GM10248 (cell line): ENCODE data around the gene C4orf50.
"Not testable (repeated sequence)": the region's sequence is repeated elsewhere in the genome, so short reads cannot be mapped to it uniquely, and the experiment has no call there.

Source experiments
- CTCF ChIA-PET: fragments of 300-600 bp; sonication (Branson Sonifier 250); formaldehyde crosslinking; extraction: SDS; loops from one replicate; lab custom pipeline; 2021; ENCODE audit warnings: antibody characterized with exemption; lab: Yijun Ruan, JAX
- POLR2A ChIA-PET: fragments of 350-650 bp; sonication (Branson Sonifier 250); formaldehyde crosslinking; extraction: SDS; loops from one replicate; lab custom pipeline; 2020; ENCODE audit warnings: antibody characterized with exemption; lab: Yijun Ruan, JAX
- DNase-seq: peaks from one replicate; pipeline ENCODE4 v3.0.0; 2012; ENCODE audit errors: extremely low spot score
- TF ChIP-seq, protein P1 (sequence below): IDR thresholded peaks from 2 replicates; pipeline ENCODE4 v1.5.1; 2012; ENCODE audit warnings: mild to moderate bottlenecking, low read depth; ENCODE audit errors: extremely low read depth, missing control alignments, control extremely low read depth

Gene C4orf50

DNA sequence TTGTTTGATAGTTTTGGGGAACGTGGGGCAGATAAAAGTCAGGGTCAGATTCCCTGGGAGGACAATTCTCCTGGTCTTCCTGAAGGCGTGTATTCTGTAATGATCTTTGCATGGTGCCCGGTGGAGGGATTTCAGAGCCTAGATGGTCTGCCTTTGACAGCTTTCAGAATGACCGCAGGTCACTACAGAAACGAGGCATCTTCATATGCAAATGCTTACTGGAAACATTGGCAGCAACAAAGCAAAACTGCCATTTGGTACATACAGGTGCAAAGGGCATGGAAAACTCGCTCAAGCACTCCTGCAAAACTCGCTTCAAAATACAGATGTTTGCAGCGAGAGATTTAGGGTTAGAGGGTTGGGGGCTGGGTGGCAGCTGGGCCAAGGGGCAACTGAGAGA is 8.8 kb downstream of the C4orf50 start:
- CTCF ChIA-PET, result interaction anchor here (1.2 to 3.1 kb wide), 3 partner anchors 10 to 11 kb away, joined by 3 to 12 read pairs (median 9); no protein-coding TSS in a partner anchor
- TF ChIP-seq, protein P1, sequence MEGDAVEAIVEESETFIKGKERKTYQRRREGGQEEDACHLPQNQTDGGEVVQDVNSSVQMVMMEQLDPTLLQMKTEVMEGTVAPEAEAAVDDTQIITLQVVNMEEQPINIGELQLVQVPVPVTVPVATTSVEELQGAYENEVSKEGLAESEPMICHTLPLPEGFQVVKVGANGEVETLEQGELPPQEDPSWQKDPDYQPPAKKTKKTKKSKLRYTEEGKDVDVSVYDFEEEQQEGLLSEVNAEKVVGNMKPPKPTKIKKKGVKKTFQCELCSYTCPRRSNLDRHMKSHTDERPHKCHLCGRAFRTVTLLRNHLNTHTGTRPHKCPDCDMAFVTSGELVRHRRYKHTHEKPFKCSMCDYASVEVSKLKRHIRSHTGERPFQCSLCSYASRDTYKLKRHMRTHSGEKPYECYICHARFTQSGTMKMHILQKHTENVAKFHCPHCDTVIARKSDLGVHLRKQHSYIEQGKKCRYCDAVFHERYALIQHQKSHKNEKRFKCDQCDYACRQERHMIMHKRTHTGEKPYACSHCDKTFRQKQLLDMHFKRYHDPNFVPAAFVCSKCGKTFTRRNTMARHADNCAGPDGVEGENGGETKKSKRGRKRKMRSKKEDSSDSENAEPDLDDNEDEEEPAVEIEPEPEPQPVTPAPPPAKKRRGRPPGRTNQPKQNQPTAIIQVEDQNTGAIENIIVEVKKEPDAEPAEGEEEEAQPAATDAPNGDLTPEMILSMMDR, result no peak
- POLR2A ChIA-PET, result no interaction called here
- DNase-seq, result no peak

DNA sequence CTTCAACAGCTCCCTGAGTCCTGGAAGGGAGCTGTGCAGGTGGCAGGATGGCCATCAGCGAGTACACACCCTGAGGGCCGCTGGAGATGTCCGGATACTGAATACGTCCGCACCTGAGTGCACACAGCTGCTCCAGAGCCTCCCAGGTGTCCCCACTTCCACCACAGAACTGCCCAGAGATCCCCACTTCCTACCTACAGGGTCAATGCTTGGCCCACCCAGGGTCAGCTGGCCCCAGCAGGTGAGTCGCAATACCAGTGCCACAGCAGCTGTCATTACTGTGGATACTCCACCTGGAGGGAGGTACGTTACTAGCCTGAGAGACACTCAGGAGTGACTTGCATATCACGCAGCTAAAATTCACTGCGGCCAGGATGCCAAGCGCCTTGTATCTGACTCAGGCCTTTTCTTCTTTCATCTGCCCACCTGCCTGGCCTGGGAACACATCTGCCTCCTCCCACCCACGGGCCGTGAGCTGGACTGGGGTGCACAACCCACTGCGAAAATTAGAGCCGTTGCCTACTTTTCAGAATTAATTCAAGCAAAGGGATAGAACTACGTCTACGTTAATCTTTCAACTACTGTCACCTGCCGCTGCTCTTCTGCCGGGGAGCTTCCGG is 9.4 kb downstream of the C4orf50 start:
- ChIA-PET POLR2A (no interaction called here), CTCF (interaction anchor here (1.2 to 3.1 kb wide), 3 partner anchors 9 to 11 kb away, joined by 3 to 12 read pairs (median 9); no protein-coding TSS in a partner anchor)
- TF ChIP-seq, protein P1, result no peak
- no peak for DNase-seq

DNA sequence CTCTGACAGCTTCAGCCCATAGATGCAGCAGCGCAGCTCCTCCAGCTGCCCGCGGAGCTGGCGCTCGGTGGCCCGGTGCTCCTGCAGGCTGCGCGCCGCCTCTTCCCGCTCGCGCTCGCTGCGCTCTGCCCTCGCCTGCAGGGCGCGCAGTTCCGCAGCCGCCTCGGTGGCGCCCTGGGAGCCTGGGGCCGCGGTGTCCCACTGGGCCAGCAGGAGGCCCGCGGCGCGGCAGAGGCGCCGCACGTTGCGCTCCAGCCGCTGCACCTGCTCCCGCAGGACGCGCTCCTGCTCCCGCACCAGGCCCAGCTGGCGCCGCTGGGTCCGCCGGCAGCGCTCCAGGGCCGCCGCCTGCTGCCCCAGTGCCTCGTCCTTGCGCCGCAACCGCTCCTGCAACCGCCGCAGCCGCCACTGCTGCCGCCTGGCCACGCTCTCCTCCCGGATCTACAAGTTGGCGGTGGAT is 10.1 kb downstream of the C4orf50 start:
- TF ChIP-seq, protein P1, result no peak
- POLR2A ChIA-PET, result no interaction called here
- no peak for DNase-seq
- CTCF ChIA-PET, result interaction anchor here (1.2 to 3.1 kb wide), 3 partner anchors 9 to 12 kb away, joined by 3 to 12 read pairs (median 9); no protein-coding TSS in a partner anchor

DNA sequence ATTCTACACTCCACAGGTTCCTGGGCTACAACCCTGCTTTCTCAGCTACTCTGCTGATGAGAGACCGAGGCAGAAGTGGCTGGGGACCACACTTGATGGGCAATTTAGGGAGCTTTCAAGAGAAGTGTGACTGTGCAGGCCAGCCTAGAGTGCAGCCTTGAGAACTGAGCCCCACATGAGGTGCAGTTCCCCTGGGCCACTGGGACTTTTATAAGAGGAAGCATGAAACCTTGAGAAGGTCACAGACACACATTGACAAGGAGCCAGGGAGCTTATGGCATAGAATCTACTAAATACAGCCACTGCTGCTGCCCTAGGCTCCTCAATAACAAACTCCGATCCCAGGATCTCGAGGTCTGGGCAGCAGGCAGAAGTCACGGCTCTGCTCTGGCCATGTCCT is 13.1 kb downstream of the C4orf50 start:
- TF ChIP-seq, protein P1, result no peak
- CTCF ChIA-PET, result interaction anchor here (1.1 to 1.3 kb wide), 2 partner anchors 15 to 16 kb away, joined by 3 read pairs; no protein-coding TSS in a partner anchor
- POLR2A ChIA-PET, result no interaction called here
- no peak for DNase-seq

DNA sequence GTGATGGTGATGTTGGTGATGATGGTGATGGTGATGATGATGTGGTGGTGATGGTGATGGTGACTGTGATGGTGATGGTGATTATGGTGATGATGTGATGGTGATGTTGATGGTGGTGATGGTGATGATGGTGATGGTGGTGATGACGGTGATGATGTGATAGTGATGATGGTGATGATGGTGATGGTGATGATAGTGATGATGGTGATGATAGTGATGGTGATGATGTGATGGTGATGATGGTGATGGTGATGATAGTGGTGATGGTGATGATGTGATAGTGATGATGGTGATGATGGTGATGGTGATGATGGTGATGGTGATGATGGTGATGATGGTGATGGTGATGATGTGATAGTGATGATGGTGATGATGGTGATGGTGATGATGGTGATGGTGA is 14.7 kb downstream of the C4orf50 start:
- DNase-seq, result not testable (repeated sequence)

DNA sequence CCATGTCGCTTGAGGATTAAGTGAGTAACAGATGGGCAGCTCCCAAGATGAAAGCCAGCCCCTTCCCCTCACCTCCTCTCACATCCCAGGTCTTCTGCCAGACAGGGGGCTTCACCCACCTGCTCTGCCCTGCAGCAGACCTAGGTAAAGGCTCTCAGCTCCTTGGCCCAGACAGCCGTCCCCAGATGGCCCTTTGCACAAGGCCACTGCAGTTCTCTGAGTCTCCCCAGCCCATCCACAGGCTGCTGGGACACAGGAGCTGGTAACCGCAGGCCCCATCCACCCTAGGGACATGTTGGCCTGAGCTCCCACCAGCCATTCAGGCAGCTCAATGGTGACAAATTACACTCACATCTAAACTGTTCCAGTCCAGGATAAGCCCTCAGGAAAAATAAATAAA is 15.3 kb downstream of the C4orf50 start:
- TF ChIP-seq, protein P1, result no peak
- ChIA-PET POLR2A (no interaction called here), CTCF (interaction anchor here (1.1 kb wide), 1 partner anchor 69 kb away, joined by 3 read pairs; no protein-coding TSS in a partner anchor)
- DNase-seq, result no peak

More for the DNA sequence above, 14.7 kb downstream of the C4orf50 start:
- CTCF ChIA-PET, result interaction anchor here (1.1 kb wide), 1 partner anchor 69 kb away, joined by 3 read pairs; no protein-coding TSS in a partner anchor
- POLR2A ChIA-PET, result not testable (repeated sequence)

DNA sequence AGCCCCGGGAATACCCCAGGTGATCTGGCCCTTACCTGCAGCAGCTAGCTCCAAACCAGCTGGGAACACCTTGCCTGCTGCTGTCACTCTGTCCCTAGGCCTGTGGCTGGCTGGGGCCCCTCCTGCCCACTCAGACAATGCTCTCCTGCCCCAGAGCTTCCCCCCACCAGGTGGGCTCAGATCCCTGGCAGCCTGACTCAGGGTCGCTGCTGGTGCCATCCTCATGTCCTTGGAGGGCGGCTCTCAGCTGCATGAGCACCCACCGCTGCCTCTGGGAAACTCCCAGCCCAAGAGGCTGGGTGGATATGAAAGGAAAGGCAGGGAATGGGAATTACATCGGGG is 15.8 kb downstream of the C4orf50 start:
- TF ChIP-seq, protein P1, result no peak
- ChIA-PET CTCF (interaction anchor here (1.1 kb wide), 1 partner anchor 70 kb away, joined by 3 read pairs; no protein-coding TSS in a partner anchor), POLR2A (no interaction called here)
- DNase-seq, result no peak
